HepG2 (cell line): Measurements from ENCODE around the gene PTCRA. TPM values are rescaled to one million over a fixed set of nuclear protein-coding genes. Genes with fewer than 3 reads are reported as not detected.

ENCODE experiments used
- ARID5B ChIP-seq: IDR thresholded peaks from 2 replicates; pipeline ENCODE4 v1.4.0; 2020; ENCODE audit warnings: mild to moderate bottlenecking, missing genetic modification reagents
- BRF2 ChIP-seq: sonication (generic); formaldehyde crosslinking; IDR thresholded peaks from 2 replicates; pipeline ENCODE4 v1.8.1; 2022; ENCODE audit warnings: mild to moderate bottlenecking, missing genetic modification reagents
- CBFB ChIP-seq: sonication (generic); formaldehyde crosslinking; IDR thresholded peaks from 2 replicates; pipeline ENCODE4 v1.4.0; 2020; ENCODE audit warnings: missing genetic modification reagents
- DNMT1 ChIP-seq: sonication (generic); formaldehyde crosslinking; IDR thresholded peaks from 2 replicates; pipeline ENCODE4 v1.5.1; 2020; ENCODE audit warnings: mild to moderate bottlenecking, missing genetic modification reagents
- ELF1 ChIP-seq: sonication (generic); formaldehyde crosslinking; IDR thresholded peaks from 2 replicates; pipeline ENCODE4 v1.4.0; 2020; ENCODE audit warnings: missing genetic modification reagents
- GPBP1L1 ChIP-seq: sonication (generic); formaldehyde crosslinking; IDR thresholded peaks from 2 replicates; pipeline ENCODE4 v1.5.0; 2020; ENCODE audit warnings: mild to moderate bottlenecking, missing genetic modification reagents
- KLF11 ChIP-seq: IDR thresholded peaks from 2 replicates; pipeline ENCODE4 v1.6.1; 2016; ENCODE audit warnings: missing compliant biosample characterization
- MLLT10 ChIP-seq: sonication (generic); formaldehyde crosslinking; IDR thresholded peaks from 2 replicates; pipeline ENCODE4 v1.4.0; 2020; ENCODE audit warnings: missing genetic modification reagents
- MXD3 ChIP-seq: IDR thresholded peaks from 2 replicates; pipeline ENCODE4 v1.6.1; 2016; ENCODE audit warnings: mild to moderate bottlenecking, missing biosample characterization, missing genetic modification reagents
- NR2F6 ChIP-seq, 2 experiments: IDR thresholded peaks; 2 replicates each; pipeline ENCODE4 v1.6.1; 2016; ENCODE audit warnings: antibody characterized with exemption in 1 of 2, mild to moderate bottlenecking in 1 of 2
- POLR2A ChIP-seq, 2 experiments: IDR thresholded peaks; 2 replicates each; pipeline ENCODE4 v1.6.1; 2011; ENCODE audit warnings: low read depth in 2 of 2, low read length in 2 of 2, mild to moderate bottlenecking in 1 of 2, moderate library complexity in 1 of 2; ENCODE audit not compliant: insufficient read depth in 1 of 2
- RXRB ChIP-seq: IDR thresholded peaks from 2 replicates; pipeline ENCODE4 v1.6.1; 2016; ENCODE audit warnings: borderline replicate concordance, missing genetic modification reagents, missing compliant biosample characterization
- SCMH1 ChIP-seq: sonication (generic); formaldehyde crosslinking; IDR thresholded peaks from 2 replicates; pipeline ENCODE4 v1.9.0; 2021; ENCODE audit warnings: missing genetic modification reagents, mild to moderate bottlenecking, borderline replicate concordance
- SNAPC5 ChIP-seq: sonication (generic); formaldehyde crosslinking; IDR thresholded peaks from 2 replicates; pipeline ENCODE4 v1.8.1; 2023; ENCODE audit warnings: mild to moderate bottlenecking, missing genetic modification reagents, borderline replicate concordance
- SSRP1 ChIP-seq: IDR thresholded peaks from 2 replicates; pipeline ENCODE4 v1.6.1; 2016; ENCODE audit warnings: control low read depth
- THYN1 ChIP-seq: sonication (generic); formaldehyde crosslinking; IDR thresholded peaks from 2 replicates; pipeline ENCODE4 v1.8.1; 2023; ENCODE audit warnings: low read depth, mild to moderate bottlenecking, moderate library complexity, missing genetic modification reagents, borderline replicate concordance
- ZFP41 ChIP-seq: sonication (generic); formaldehyde crosslinking; IDR thresholded peaks from 2 replicates; pipeline ENCODE4 v1.4.0; 2020; ENCODE audit warnings: mild to moderate bottlenecking, missing genetic modification reagents, borderline replicate concordance
- ZNF264 ChIP-seq: sonication (generic); formaldehyde crosslinking; IDR thresholded peaks from 2 replicates; pipeline ENCODE4 v1.4.0; 2020; ENCODE audit warnings: missing genetic modification reagents
- ZNF574 ChIP-seq: sonication (generic); formaldehyde crosslinking; IDR thresholded peaks from 2 replicates; pipeline ENCODE4 v1.4.0; 2020; ENCODE audit warnings: missing genetic modification reagents
- ZNF605 ChIP-seq: sonication (generic); formaldehyde crosslinking; IDR thresholded peaks from 2 replicates; pipeline ENCODE4 v1.8.0; 2022; ENCODE audit warnings: mild to moderate bottlenecking, missing genetic modification reagents
- ZNF607 ChIP-seq: sonication (generic); formaldehyde crosslinking; IDR thresholded peaks from 2 replicates; pipeline ENCODE4 v1.5.1; 2020; ENCODE audit warnings: missing genetic modification reagents, mild to moderate bottlenecking, borderline replicate concordance
- ZNF841 ChIP-seq: sonication (generic); formaldehyde crosslinking; IDR thresholded peaks from 2 replicates; pipeline ENCODE4 v1.8.1; 2023; ENCODE audit warnings: missing genetic modification reagents, borderline replicate concordance
- polyA plus RNA-seq, 8 experiments: library from polyadenylated mRNA; depleted of rRNA in 3 of 8; stranded (reverse) in 7 of 8; unstranded in 1 of 8; fragments of >200 nt; fragmentation: Illumina TruSeq in 4 of 8; extraction: Trizol in 4 of 8; gene quantifications; 2 replicates each; pipeline versions ENCODE4 v1.2.1 to v1.2.3, GENCODE V29; 2011 to 2016; ENCODE audit warnings: low read depth in 4 of 8, missing spikeins in 1 of 8, mixed read lengths in 1 of 8; ENCODE audit not compliant: insufficient read depth in 1 of 8
- total RNA-seq, 5 experiments: library from RNA; depleted of rRNA; stranded (reverse); fragments of >200 nt; fragmentation: Illumina TruSeq; extraction: Trizol; gene quantifications; 2 replicates each; pipeline ENCODE4 v1.2.3, GENCODE V29; 2016; ENCODE audit warnings: low read depth in 1 of 5

Gene PTCRA
- total and polyA plus RNA-seq, 2 of the 13 experiments (the other 11 are each of a cell fraction or from before 2014, with no cell fraction given), result not detected

GRCh38 chr6:42942444-42942843, 26.6 kb downstream of the PTCRA start (continued):
- peak; percentile 58; the same call in 1 of the 2 replicates for TF ChIP-seq RXRB (CRISPR knock-in tag)
- TF ChIP-seq ZNF574 (CRISPR knock-in tag), result peak; percentile 42; the same call in 1 of the 2 replicates
- TF ChIP-seq THYN1, result no peak
- TF ChIP-seq ZNF264 (CRISPR knock-in tag), result 0 out of 2 replicates have a peak, but pooled peaks have one; percentile 29
- TF ChIP-seq ELF1 (CRISPR knock-in tag), result no peak
- no peak for TF ChIP-seq POLR2A (IDR thresholded peaks at IDR 0.05; ENCODE audit: insufficient read depth in 1 of 2, low read depth in 2 of 2, low read length in 2 of 2)
- peak; percentile 62 for TF ChIP-seq NR2F6 (IDR thresholded peaks at IDR 0.05)
- TF ChIP-seq NR2F6 (CRISPR knock-in tag; IDR thresholded peaks at IDR 0.05), result peak; percentile 77; the same call in 1 of the 2 replicates
- TF ChIP-seq ZNF605 (CRISPR knock-in tag), result peak; percentile 33; the same call in 1 of the 2 replicates
- TF ChIP-seq ZNF841 (CRISPR knock-in tag), result no peak
- TF ChIP-seq GPBP1L1 (CRISPR knock-in tag), result no peak
- no peak for TF ChIP-seq KLF11 (CRISPR knock-in tag)
- no peak for TF ChIP-seq ZFP41 (CRISPR knock-in tag)
- TF ChIP-seq SCMH1 (CRISPR knock-in tag), result no peak
- TF ChIP-seq MXD3 (CRISPR knock-in tag), result 0 out of 2 replicates have a peak, but pooled peaks have one; percentile 26
- TF ChIP-seq ARID5B, result peak; percentile 35; the same call in 1 of the 2 replicates
- TF ChIP-seq ZNF607, result peak; percentile 24; the same call in 1 of the 2 replicates
- TF ChIP-seq SSRP1 (CRISPR knock-in tag), result no peak
- no peak for TF ChIP-seq DNMT1 (CRISPR knock-in tag)
- TF ChIP-seq MLLT10, result no peak
- peak; percentile 35; the same call in 1 of the 2 replicates for TF ChIP-seq CBFB (CRISPR knock-in tag)
- TF ChIP-seq BRF2 (CRISPR knock-in tag), result no peak
- TF ChIP-seq SNAPC5 (CRISPR knock-in tag), result no peak
